Inflammatory macrophage (primary cell): ENCODE results near the gene DENND1B.
"Not testable (repeated sequence)": the region's sequence is repeated elsewhere in the genome, so short reads cannot be mapped to it uniquely, and the experiment has no call there.

ENCODE experiments used
- DNase-seq, 2 donors: peaks; one replicate each; pipeline ENCODE4 v3.0.0-alpha.2; 2020 to 2022

DENND1B gene

GRCh38 chr1:197619008-197619640, 156.2 kb downstream of the DENND1B start:
- peak in 1 of 2 donors; percentile 19 for DNase-seq

- no peak for DNase-seq
Measured at GRCh38 chr1:197618061-197618460, 157.2 kb downstream of the DENND1B start.

GRCh38 chr1:197615693-197616011, 159.6 kb downstream of the DENND1B start:
- DNase-seq = no peak

- peak; percentile 22 to 28 for DNase-seq
Measured at GRCh38 chr1:197614916-197615692, 160.2 kb downstream of the DENND1B start.

GRCh38 chr1:197606168-197606845, 169.0 kb downstream of the DENND1B start:
- DNase-seq = no peak

GRCh38 chr1:197604302-197604701, 171.0 kb downstream of the DENND1B start:
- no peak for DNase-seq

- no peak for DNase-seq
Measured at GRCh38 chr1:197600751-197601150, 174.5 kb downstream of the DENND1B start.

- no peak for DNase-seq
Measured at GRCh38 chr1:197599789-197600188, 175.5 kb downstream of the DENND1B start.

GRCh38 chr1:197598935-197599334, 176.3 kb downstream of the DENND1B start:
- DNase-seq = no peak

- no peak for DNase-seq
Measured at GRCh38 chr1:197595304-197595904, 179.9 kb downstream of the DENND1B start.

- no peak for DNase-seq
Measured at GRCh38 chr1:197590687-197591086, 184.6 kb downstream of the DENND1B start.

- no peak for DNase-seq
Measured at GRCh38 chr1:197585809-197586208, 189.5 kb downstream of the DENND1B start.

GRCh38 chr1:197577580-197577979, 197.7 kb downstream of the DENND1B start:
- no peak for DNase-seq

- DNase-seq = not testable (repeated sequence)
Measured at GRCh38 chr1:197575531-197575930, 199.7 kb downstream of the DENND1B start.

- no peak for DNase-seq
Measured at GRCh38 chr1:197572169-197572568, 203.1 kb downstream of the DENND1B start.

- no peak for DNase-seq
Measured at GRCh38 chr1:197567442-197567841, 207.8 kb downstream of the DENND1B start.

- DNase-seq = no peak
Measured at GRCh38 chr1:197561041-197561440, 214.2 kb downstream of the DENND1B start.

- DNase-seq = no peak
Measured at GRCh38 chr1:197559655-197560054, 215.6 kb downstream of the DENND1B start.

GRCh38 chr1:197559244-197559643, 216.0 kb downstream of the DENND1B start:
- DNase-seq = no peak

- DNase-seq = no peak
Measured at GRCh38 chr1:197557302-197557701, 218.0 kb downstream of the DENND1B start.

- no peak for DNase-seq
Measured at GRCh38 chr1:197553281-197553680, 222.0 kb downstream of the DENND1B start.

- DNase-seq = no peak
Measured at GRCh38 chr1:197546989-197547388, 228.3 kb downstream of the DENND1B start.

- no peak for DNase-seq
Measured at GRCh38 chr1:197544553-197544952, 230.7 kb downstream of the DENND1B start.
